Type B pancreatic cell (in vitro differentiated cells): ENCODE data around the gene MOGAT1. TPM values are rescaled to one million over a fixed set of nuclear protein-coding genes. Genes with fewer than 3 reads are reported as not detected.

Experiments
- DNase-seq: peaks from one replicate; pipeline ENCODE4 v3.0.0; 2021; ENCODE audit warnings: mixed read lengths; ENCODE audit not compliant: unreplicated experiment; ENCODE audit errors: extremely low spot score
- H3K27ac Mint-ChIP-seq: 2 replicates; pipeline ENCODE4 v1.8.0; 2021; ENCODE audit warnings: mild to moderate bottlenecking, mixed read lengths
- H3K27me3 Mint-ChIP-seq: 2 replicates; pipeline ENCODE4 v1.8.0; 2021; ENCODE audit warnings: mixed read lengths
- H3K36me3 Mint-ChIP-seq: 2 replicates; pipeline ENCODE4 v1.8.0; 2021; ENCODE audit warnings: mixed read lengths
- H3K4me1 Mint-ChIP-seq: one replicate; pipeline ENCODE4 v1.8.0; 2021; ENCODE audit warnings: mixed read lengths; ENCODE audit not compliant: unreplicated experiment
- H3K4me3 Mint-ChIP-seq: 2 replicates; pipeline ENCODE4 v1.8.0; 2021; ENCODE audit warnings: mild to moderate bottlenecking, mixed read lengths
- H3K9me3 Mint-ChIP-seq: 2 replicates; pipeline ENCODE4 v1.8.0; 2021; ENCODE audit warnings: mixed read lengths
- CTCF ChIP-seq: fragments of 200-600 bp; sonication (generic); conservative IDR thresholded peaks from 2 replicates; pipeline ENCODE4 v1.5.0; 2021; ENCODE audit warnings: antibody characterized with exemption, mild to moderate bottlenecking
- total RNA-seq: library from RNA; stranded (reverse); gene quantifications from 2 replicates; pipeline ENCODE4 v1.2.1, GENCODE V29; 2021; ENCODE audit warnings: low replicate concordance

Gene MOGAT1
- total RNA-seq, 1 donor from 2014 or later: not detected

GRCh38 chr2:222698276-222698675 lies 26.8 kb downstream of the MOGAT1 start:
- H3K27ac Mint-ChIP-seq: no peak overlapping the region
- peaks cover 15% of the 10 kb centered on the region for H3K27me3 Mint-ChIP-seq
- H3K36me3 Mint-ChIP-seq: no peaks in the 10 kb centered on the region
- no peaks in the 10 kb centered on the region for H3K9me3 Mint-ChIP-seq
- TF ChIP-seq CTCF: no peak
- DNase-seq: no peak
- H3K4me1 Mint-ChIP-seq: peaks cover 3% of the 10 kb centered on the region
- no peak overlapping the region for H3K4me3 Mint-ChIP-seq

GRCh38 chr2:222701233-222701632 lies 29.8 kb downstream of the MOGAT1 start:
- Mint-ChIP-seq H3K36me3 (no peaks in the 10 kb centered on the region), H3K4me1 (no peaks in the 10 kb centered on the region), H3K4me3 (no peak overlapping the region), H3K9me3 (no peaks in the 10 kb centered on the region), H3K27me3 (peaks cover 16% of the 10 kb centered on the region), H3K27ac (no peak overlapping the region)
- TF ChIP-seq CTCF: no peak
- no peak for DNase-seq

- no peak for DNase-seq
- H3K27me3 Mint-ChIP-seq: peaks cover 16% of the 10 kb centered on the region
- H3K4me1 Mint-ChIP-seq: peaks cover 3% of the 10 kb centered on the region
- no peak overlapping the region for H3K27ac Mint-ChIP-seq
- TF ChIP-seq CTCF: no peak
- no peaks in the 10 kb centered on the region for H3K36me3 Mint-ChIP-seq
- no peak overlapping the region for H3K4me3 Mint-ChIP-seq
- no peaks in the 10 kb centered on the region for H3K9me3 Mint-ChIP-seq
These were observed 30.3 kb downstream of the MOGAT1 start for GRCh38 chr2:222701721-222702131.

- H3K27me3 Mint-ChIP-seq: peaks cover 22% of the 10 kb centered on the region
- no peaks in the 10 kb centered on the region for H3K36me3 Mint-ChIP-seq
These were observed 31.6 kb downstream of the MOGAT1 start for GRCh38 chr2:222703091-222703490.

GRCh38 chr2:222703886-222704285 lies 32.4 kb downstream of the MOGAT1 start:
- Mint-ChIP-seq H3K4me1 (peaks cover 17% of the 10 kb centered on the region), H3K27ac (no peak overlapping the region), H3K4me3 (no peak overlapping the region), H3K27me3 (peaks cover 22% of the 10 kb centered on the region), H3K36me3 (no peaks in the 10 kb centered on the region), H3K9me3 (no peaks in the 10 kb centered on the region)
- DNase-seq: no peak
- no peak for TF ChIP-seq CTCF

More at GRCh38 chr2:222703091-222703490, 31.6 kb downstream of the MOGAT1 start:
- Mint-ChIP-seq H3K4me1 (peaks cover 13% of the 10 kb centered on the region), H3K9me3 (no peaks in the 10 kb centered on the region), H3K27ac (no peak overlapping the region), H3K4me3 (no peak overlapping the region)
- TF ChIP-seq CTCF: no peak
- DNase-seq: no peak

- Mint-ChIP-seq H3K9me3 (no peaks in the 10 kb centered on the region), H3K4me1 (peaks cover 22% of the 10 kb centered on the region), H3K36me3 (no peaks in the 10 kb centered on the region), H3K27me3 (peaks cover 14% of the 10 kb centered on the region), H3K27ac (no peak overlapping the region), H3K4me3 (no peak overlapping the region)
- no peak for DNase-seq
- no peak for TF ChIP-seq CTCF
These were observed 35.2 kb downstream of the MOGAT1 start for GRCh38 chr2:222706616-222707015.
